ENCODE data around the gene TRIM56.

Gene TRIM56

GRCh38 chr7:101108961-101109360 lies 23.7 kb downstream of the TRIM56 start:
- H3F3A ChIP-seq (ENCODE audit: insufficient read depth, low read length) = no peaks in the 10 kb centered on the region
- H2AFZ ChIP-seq (ENCODE audit: low read length) = no peak overlapping the region
- no peak for TF ChIP-seq EZH2phosphoT487 (IDR thresholded peaks at IDR 0.05; ENCODE audit: low read length)
- TF ChIP-seq EZH2 (optimal IDR thresholded peaks at IDR 0.05; ENCODE audit: low read depth, low read length) = no peak
- no peak for TF ChIP-seq CTCF (IDR thresholded peaks at IDR 0.05; ENCODE audit: low read length)
- no peaks in the 10 kb centered on the region for H3K4me1 ChIP-seq (ENCODE audit: low read length)
- no peaks in the 10 kb centered on the region for H3K79me2 ChIP-seq (ENCODE audit: low read length)
- H3K4me3 ChIP-seq (ENCODE audit: low read length) = no peak overlapping the region
- no peaks in the 10 kb centered on the region for H3K9me2 ChIP-seq (replicated peaks; ENCODE audit: insufficient read depth, low read length)
- H3K27ac ChIP-seq (ENCODE audit: low read length) = no peak overlapping the region
- no peak overlapping the region for H3K9ac ChIP-seq (ENCODE audit: low read length)
- peaks cover 75% of the 10 kb centered on the region for H3K27me3 ChIP-seq (replicated peaks; ENCODE audit: insufficient read depth, low read length)
- H3K36me3 ChIP-seq (replicated peaks; ENCODE audit: insufficient read depth, low read length) = no peaks in the 10 kb centered on the region
- DNase-seq = no peak
- H4K20me1 ChIP-seq (ENCODE audit: insufficient read depth, low read length) = no peaks in the 10 kb centered on the region
- H3K4me2 ChIP-seq (ENCODE audit: low read depth, low read length) = no peak overlapping the region
- H3K9me3 ChIP-seq (replicated peaks; ENCODE audit: insufficient read depth, low read length) = no peaks in the 10 kb centered on the region

DNA sequence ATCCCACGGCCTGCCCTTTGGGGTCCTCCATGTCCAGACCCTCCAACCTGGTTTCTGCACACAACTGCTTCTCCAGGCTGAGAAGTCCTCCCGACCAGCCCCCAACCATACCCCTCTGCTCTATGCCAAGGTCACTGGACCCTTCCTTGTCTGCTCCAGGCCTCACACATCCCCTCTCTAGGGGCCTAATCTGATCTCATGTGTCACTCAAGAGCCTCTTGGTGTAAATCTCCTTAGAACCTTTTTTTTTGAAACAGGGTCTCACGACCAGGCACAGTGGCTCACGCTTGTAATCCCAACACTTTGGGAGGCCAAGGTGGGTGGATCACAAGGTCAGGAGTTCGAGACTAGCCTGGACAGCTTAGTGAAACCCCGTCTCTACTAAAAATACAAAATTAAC lies 24.1 kb downstream of the TRIM56 start:
- Histone ChIP-seq H3K36me3 (replicated peaks; ENCODE audit: insufficient read depth, low read length) (no peaks in the 10 kb centered on the region), H3K4me3 (ENCODE audit: low read length) (no peak overlapping the region), H3K9me2 (replicated peaks; ENCODE audit: insufficient read depth, low read length) (no peaks in the 10 kb centered on the region), H3K4me2 (ENCODE audit: low read depth, low read length) (no peak overlapping the region), H3K79me2 (ENCODE audit: low read length) (no peaks in the 10 kb centered on the region), H3F3A (ENCODE audit: insufficient read depth, low read length) (no peaks in the 10 kb centered on the region), H3K27me3 (replicated peaks; ENCODE audit: insufficient read depth, low read length) (peaks cover 75% of the 10 kb centered on the region), H4K20me1 (ENCODE audit: insufficient read depth, low read length) (no peaks in the 10 kb centered on the region), H2AFZ (ENCODE audit: low read length) (no peak overlapping the region), H3K4me1 (ENCODE audit: low read length) (no peaks in the 10 kb centered on the region), H3K9ac (ENCODE audit: low read length) (no peak overlapping the region), H3K9me3 (replicated peaks; ENCODE audit: insufficient read depth, low read length) (no peaks in the 10 kb centered on the region), H3K27ac (ENCODE audit: low read length) (no peak overlapping the region)
- DNase-seq = no peak
- TF ChIP-seq EZH2phosphoT487 (IDR thresholded peaks at IDR 0.05; ENCODE audit: low read length) (no peak), CTCF (IDR thresholded peaks at IDR 0.05; ENCODE audit: low read length) (no peak), EZH2 (optimal IDR thresholded peaks at IDR 0.05; ENCODE audit: low read depth, low read length) (no peak)

- TF ChIP-seq CTCF (IDR thresholded peaks at IDR 0.05; ENCODE audit: low read length) = no peak
- no peak for TF ChIP-seq EZH2 (optimal IDR thresholded peaks at IDR 0.05; ENCODE audit: low read depth, low read length)
- no peak for TF ChIP-seq EZH2phosphoT487 (IDR thresholded peaks at IDR 0.05; ENCODE audit: low read length)
- Histone ChIP-seq H3K36me3 (replicated peaks; ENCODE audit: insufficient read depth, low read length) (no peaks in the 10 kb centered on the region), H3K27me3 (replicated peaks; ENCODE audit: insufficient read depth, low read length) (peaks cover 81% of the 10 kb centered on the region), H3K9me3 (replicated peaks; ENCODE audit: insufficient read depth, low read length) (no peaks in the 10 kb centered on the region), H3K79me2 (ENCODE audit: low read length) (no peaks in the 10 kb centered on the region), H3K9me2 (replicated peaks; ENCODE audit: insufficient read depth, low read length) (no peaks in the 10 kb centered on the region), H3K9ac (ENCODE audit: low read length) (no peak overlapping the region), H3K27ac (ENCODE audit: low read length) (no peak overlapping the region), H3K4me1 (ENCODE audit: low read length) (no peaks in the 10 kb centered on the region), H3K4me3 (ENCODE audit: low read length) (no peak overlapping the region), H3K4me2 (ENCODE audit: low read depth, low read length) (no peak overlapping the region), H2AFZ (ENCODE audit: low read length) (no peak overlapping the region), H3F3A (ENCODE audit: insufficient read depth, low read length) (no peaks in the 10 kb centered on the region), H4K20me1 (ENCODE audit: insufficient read depth, low read length) (no peaks in the 10 kb centered on the region)
- no peak for DNase-seq
Observed at GRCh38 chr7:101111261-101111660, 26.0 kb downstream of the TRIM56 start.
